ENCODE data around the gene RIC8B.

The RIC8B gene

GRCh38 chr12:106926657-106927056 is 152.2 kb downstream of the RIC8B start:
- Histone ChIP-seq H3K27ac (ENCODE audit: low read depth in 2 of 2, low read length in 2 of 2) (no peak overlapping the region), H3K27me3 (ENCODE audit: control insufficient read depth in 2 of 2, insufficient read depth in 2 of 2, low read length in 2 of 2) (peaks cover 0 to 3% of the 10 kb centered on the region in 2 donors), H3K9me3 (ENCODE audit: control insufficient read depth in 2 of 2, low read length in 2 of 2) (no peaks in the 10 kb centered on the region), H3K4me1 (ENCODE audit: control insufficient read depth in 2 of 2, insufficient read depth in 2 of 2, low read length in 2 of 2) (no peaks in the 10 kb centered on the region), H3K9ac (ENCODE audit: low read depth in 1 of 2, low read length in 2 of 2) (no peak overlapping the region), H3K4me3 (ENCODE audit: low read length in 2 of 2) (no peak overlapping the region), H3K36me3 (ENCODE audit: control insufficient read depth in 2 of 2, insufficient read depth in 2 of 2, low read length in 2 of 2) (no peaks in the 10 kb centered on the region)

- Histone ChIP-seq H3K4me1 (ENCODE audit: control insufficient read depth in 2 of 2, insufficient read depth in 2 of 2, low read length in 2 of 2) (no peaks in the 10 kb centered on the region), H3K36me3 (ENCODE audit: control insufficient read depth in 2 of 2, insufficient read depth in 2 of 2, low read length in 2 of 2) (no peaks in the 10 kb centered on the region), H3K27ac (ENCODE audit: low read depth in 2 of 2, low read length in 2 of 2) (no peak overlapping the region), H3K9me3 (ENCODE audit: control insufficient read depth in 2 of 2, low read length in 2 of 2) (no peaks in the 10 kb centered on the region), H3K4me3 (ENCODE audit: low read length in 2 of 2) (no peak overlapping the region), H3K9ac (ENCODE audit: low read depth in 1 of 2, low read length in 2 of 2) (no peak overlapping the region), H3K27me3 (ENCODE audit: control insufficient read depth in 2 of 2, insufficient read depth in 2 of 2, low read length in 2 of 2) (peaks cover 0 to 3% of the 10 kb centered on the region in 2 donors)
Observed at GRCh38 chr12:106934277-106934676, 159.8 kb downstream of the RIC8B start.
